ENCODE measurements around the gene CSMD2.

The CSMD2 gene

GRCh38 chr1:33986390-33987095, 178.5 kb downstream of the CSMD2 start:
- Histone ChIP-seq H3K4me3 (ENCODE audit: low read length) (no peak overlapping the region), H3K9me3 (replicated peaks; ENCODE audit: low read length) (no peaks in the 10 kb centered on the region), H3K9ac (ENCODE audit: low read depth, low read length) (no peak overlapping the region), H3K36me3 (ENCODE audit: insufficient read depth, low read length) (no peaks in the 10 kb centered on the region), H3K4me1 (ENCODE audit: control insufficient read depth, insufficient read depth, low read length) (peaks cover 10% of the 10 kb centered on the region), H3K27me3 (ENCODE audit: control insufficient read depth, insufficient read depth, low read length) (peaks cover 3% of the 10 kb centered on the region), H3K4me2 (ENCODE audit: low read length) (no peak overlapping the region)

DNA sequence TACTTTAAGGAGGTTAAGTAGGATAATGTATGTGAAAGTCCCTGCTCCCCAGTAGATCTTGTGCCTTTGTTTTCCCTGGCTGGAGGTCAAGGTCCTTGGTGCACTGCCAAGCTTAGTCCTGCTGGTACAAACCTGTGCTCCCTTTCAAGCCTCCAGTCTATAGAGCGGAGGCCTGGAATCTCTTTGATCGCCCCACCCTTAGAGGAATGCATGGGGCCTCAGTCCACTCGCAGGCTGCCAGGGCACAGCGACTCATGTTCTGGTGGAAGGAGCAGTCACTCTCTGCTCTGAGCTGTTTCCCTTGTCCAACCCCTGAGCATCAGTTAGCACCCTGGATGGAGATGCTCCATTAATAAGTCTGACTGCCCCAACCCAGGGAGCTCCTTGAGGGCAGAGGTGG, 179.4 kb downstream of the CSMD2 start:
- Histone ChIP-seq H3K36me3 (ENCODE audit: insufficient read depth, low read length) (no peaks in the 10 kb centered on the region), H3K4me3 (ENCODE audit: low read length) (no peak overlapping the region), H3K4me1 (ENCODE audit: control insufficient read depth, insufficient read depth, low read length) (peaks cover 10% of the 10 kb centered on the region), H3K4me2 (ENCODE audit: low read length) (no peak overlapping the region), H3K27me3 (ENCODE audit: control insufficient read depth, insufficient read depth, low read length) (peaks cover 6% of the 10 kb centered on the region), H3K9me3 (replicated peaks; ENCODE audit: low read length) (no peaks in the 10 kb centered on the region), H3K9ac (ENCODE audit: low read depth, low read length) (no peak overlapping the region)

- Histone ChIP-seq H3K4me2 (ENCODE audit: low read length) (no peak overlapping the region), H3K9me3 (replicated peaks; ENCODE audit: low read length) (no peaks in the 10 kb centered on the region), H3K4me1 (ENCODE audit: control insufficient read depth, insufficient read depth, low read length) (peaks cover 10% of the 10 kb centered on the region), H3K36me3 (ENCODE audit: insufficient read depth, low read length) (no peaks in the 10 kb centered on the region), H3K4me3 (ENCODE audit: low read length) (no peak overlapping the region), H3K27me3 (ENCODE audit: control insufficient read depth, insufficient read depth, low read length) (peaks cover 8% of the 10 kb centered on the region), H3K9ac (ENCODE audit: low read depth, low read length) (no peak overlapping the region)
Observed at GRCh38 chr1:33984906-33985565, 180.0 kb downstream of the CSMD2 start.

DNA sequence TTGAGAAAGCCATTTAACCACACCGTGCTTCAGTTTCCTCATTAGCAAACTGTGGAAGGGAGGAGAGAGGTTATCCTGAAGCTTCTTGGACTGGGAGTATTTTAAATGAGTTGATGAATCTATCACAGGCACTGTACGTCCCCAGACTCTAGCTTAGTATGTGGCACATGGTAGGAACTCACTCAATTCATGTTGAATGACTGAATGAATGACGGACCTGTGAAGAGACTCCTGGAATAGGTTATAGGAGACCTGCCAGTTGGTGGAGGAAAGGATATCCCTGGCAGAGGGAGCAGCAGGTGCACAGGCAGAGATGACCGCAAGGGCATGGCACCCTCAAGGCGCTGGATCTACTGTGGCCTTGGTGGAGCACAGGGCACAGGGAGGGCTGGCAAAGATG, 182.6 kb downstream of the CSMD2 start:
- peaks cover 8% of the 10 kb centered on the region for H3K27me3 ChIP-seq (ENCODE audit: control insufficient read depth, insufficient read depth, low read length)
- H3K4me3 ChIP-seq (ENCODE audit: low read length) = no peak overlapping the region
- no peaks in the 10 kb centered on the region for H3K36me3 ChIP-seq (ENCODE audit: insufficient read depth, low read length)
- H3K4me1 ChIP-seq (ENCODE audit: control insufficient read depth, insufficient read depth, low read length) = peaks cover 10% of the 10 kb centered on the region
- no peak overlapping the region for H3K9ac ChIP-seq (ENCODE audit: low read depth, low read length)
- no peaks in the 10 kb centered on the region for H3K9me3 ChIP-seq (replicated peaks; ENCODE audit: low read length)
- H3K4me2 ChIP-seq (ENCODE audit: low read length) = no peak overlapping the region

- H3K9ac ChIP-seq (ENCODE audit: low read depth, low read length) = no peak overlapping the region
- H3K36me3 ChIP-seq (ENCODE audit: insufficient read depth, low read length) = no peaks in the 10 kb centered on the region
- H3K9me3 ChIP-seq (replicated peaks; ENCODE audit: low read length) = no peaks in the 10 kb centered on the region
- no peaks in the 10 kb centered on the region for H3K4me1 ChIP-seq (ENCODE audit: control insufficient read depth, insufficient read depth, low read length)
- H3K4me3 ChIP-seq (ENCODE audit: low read length) = no peak overlapping the region
- no peak overlapping the region for H3K4me2 ChIP-seq (ENCODE audit: low read length)
- H3K27me3 ChIP-seq (ENCODE audit: control insufficient read depth, insufficient read depth, low read length) = peaks cover 18% of the 10 kb centered on the region
Observed at GRCh38 chr1:33979341-33979740, 185.7 kb downstream of the CSMD2 start.

GRCh38 chr1:33975961-33976360, 189.1 kb downstream of the CSMD2 start:
- Histone ChIP-seq H3K9me3 (replicated peaks; ENCODE audit: low read length) (no peaks in the 10 kb centered on the region), H3K4me3 (ENCODE audit: low read length) (no peak overlapping the region), H3K4me1 (ENCODE audit: control insufficient read depth, insufficient read depth, low read length) (no peaks in the 10 kb centered on the region), H3K9ac (ENCODE audit: low read depth, low read length) (no peak overlapping the region), H3K27me3 (ENCODE audit: control insufficient read depth, insufficient read depth, low read length) (peaks cover 13% of the 10 kb centered on the region), H3K4me2 (ENCODE audit: low read length) (no peak overlapping the region), H3K36me3 (ENCODE audit: insufficient read depth, low read length) (no peaks in the 10 kb centered on the region)

- Histone ChIP-seq H3K4me2 (ENCODE audit: low read length) (no peak overlapping the region), H3K9me3 (replicated peaks; ENCODE audit: low read length) (no peaks in the 10 kb centered on the region), H3K4me1 (ENCODE audit: control insufficient read depth, insufficient read depth, low read length) (no peaks in the 10 kb centered on the region), H3K27me3 (ENCODE audit: control insufficient read depth, insufficient read depth, low read length) (peaks cover 11% of the 10 kb centered on the region), H3K9ac (ENCODE audit: low read depth, low read length) (no peak overlapping the region), H3K36me3 (ENCODE audit: insufficient read depth, low read length) (no peaks in the 10 kb centered on the region), H3K4me3 (ENCODE audit: low read length) (no peak overlapping the region)
Observed at GRCh38 chr1:33973799-33974545, 191.1 kb downstream of the CSMD2 start.

- no peaks in the 10 kb centered on the region for H3K36me3 ChIP-seq (ENCODE audit: insufficient read depth, low read length)
- peaks cover 11% of the 10 kb centered on the region for H3K27me3 ChIP-seq (ENCODE audit: control insufficient read depth, insufficient read depth, low read length)
- H3K9ac ChIP-seq (ENCODE audit: low read depth, low read length) = no peak overlapping the region
- no peak overlapping the region for H3K4me3 ChIP-seq (ENCODE audit: low read length)
- no peak overlapping the region for H3K4me2 ChIP-seq (ENCODE audit: low read length)
- no peaks in the 10 kb centered on the region for H3K4me1 ChIP-seq (ENCODE audit: control insufficient read depth, insufficient read depth, low read length)
- H3K9me3 ChIP-seq (replicated peaks; ENCODE audit: low read length) = no peaks in the 10 kb centered on the region
Observed at GRCh38 chr1:33972676-33973395, 192.2 kb downstream of the CSMD2 start.

GRCh38 chr1:33971913-33972312, 193.1 kb downstream of the CSMD2 start:
- Histone ChIP-seq H3K4me2 (ENCODE audit: low read length) (no peak overlapping the region), H3K9me3 (replicated peaks; ENCODE audit: low read length) (no peaks in the 10 kb centered on the region), H3K27me3 (ENCODE audit: control insufficient read depth, insufficient read depth, low read length) (peaks cover 11% of the 10 kb centered on the region), H3K4me3 (ENCODE audit: low read length) (no peak overlapping the region), H3K9ac (ENCODE audit: low read depth, low read length) (no peak overlapping the region), H3K4me1 (ENCODE audit: control insufficient read depth, insufficient read depth, low read length) (no peaks in the 10 kb centered on the region), H3K36me3 (ENCODE audit: insufficient read depth, low read length) (no peaks in the 10 kb centered on the region)

DNA sequence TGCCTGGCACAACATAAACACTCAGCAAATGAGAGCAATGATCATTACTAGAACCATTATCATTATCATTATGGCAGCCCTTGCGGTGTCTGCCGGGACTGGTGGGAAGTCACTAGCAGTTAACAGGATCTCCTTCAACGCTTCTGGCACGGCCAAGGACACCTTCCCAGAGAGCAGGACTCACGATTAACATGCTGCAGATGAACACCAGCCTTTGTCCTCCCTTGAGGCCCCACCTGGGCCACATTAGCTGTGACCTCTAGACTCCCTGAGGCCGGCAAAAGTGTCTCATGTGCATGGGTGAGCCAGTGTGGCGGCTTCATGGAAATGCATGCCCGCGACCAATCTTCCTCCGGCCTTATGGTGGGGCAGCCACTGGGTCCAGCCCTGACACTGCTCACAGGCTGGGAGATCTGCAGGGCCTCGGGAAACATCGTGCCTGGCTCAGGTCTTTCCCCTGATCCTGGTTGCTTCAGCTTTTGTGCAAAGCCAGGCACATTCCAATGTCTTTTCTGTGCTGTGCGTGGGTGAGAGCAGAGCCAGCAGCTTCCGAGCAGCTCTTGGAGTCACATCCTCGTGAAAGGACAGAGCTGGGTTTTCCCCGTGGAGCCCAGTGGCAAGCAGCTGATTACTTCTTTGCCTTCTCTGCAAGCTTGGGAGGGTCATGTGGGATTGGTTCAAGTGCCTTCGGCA, 193.9 kb downstream of the CSMD2 start:
- Histone ChIP-seq H3K4me3 (ENCODE audit: low read length) (no peak overlapping the region), H3K36me3 (ENCODE audit: insufficient read depth, low read length) (no peaks in the 10 kb centered on the region), H3K27me3 (ENCODE audit: control insufficient read depth, insufficient read depth, low read length) (peaks cover 6% of the 10 kb centered on the region), H3K9me3 (replicated peaks; ENCODE audit: low read length) (no peaks in the 10 kb centered on the region), H3K4me1 (ENCODE audit: control insufficient read depth, insufficient read depth, low read length) (no peaks in the 10 kb centered on the region), H3K4me2 (ENCODE audit: low read length) (no peak overlapping the region), H3K9ac (ENCODE audit: low read depth, low read length) (no peak overlapping the region)

All from skeletal muscle satellite cell (primary cell).